Fibroblast of skin of left biceps (primary cell): ENCODE measurements around the gene SPAG16.

Source experiments
- DNase-seq, 2 experiments: peaks; one replicate each; pipeline ENCODE4 v3.0.0-alpha.2; 2013; ENCODE audit warnings: low read depth in 2 of 2

SPAG16 gene

DNA sequence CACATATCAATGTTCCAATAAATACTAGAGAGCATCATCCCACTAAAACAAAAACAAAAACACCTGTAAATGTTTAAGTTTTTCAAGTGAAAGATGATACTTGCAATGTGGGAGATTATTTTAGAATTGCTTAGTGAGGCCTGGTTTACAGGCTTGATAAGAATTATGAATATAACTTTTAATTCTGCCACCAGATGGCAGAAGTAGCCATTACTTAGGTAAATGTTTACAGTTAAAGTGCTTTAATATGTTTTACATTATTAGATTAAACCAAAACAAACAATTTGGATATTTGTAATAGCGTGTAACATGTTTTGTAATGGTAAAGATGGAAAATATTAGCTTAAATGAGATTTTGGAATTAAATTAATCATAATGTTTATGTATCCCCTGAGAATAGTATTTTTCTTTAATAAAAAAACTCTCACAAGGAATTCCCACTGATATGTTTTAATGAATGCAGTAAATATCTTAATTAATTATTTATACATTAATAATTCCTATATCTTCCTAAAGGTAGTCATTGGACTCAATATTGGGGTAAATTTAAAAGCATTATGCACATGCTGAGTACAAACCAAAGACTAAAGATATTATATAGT is 522.0 kb downstream of the SPAG16 start:
- no peak for DNase-seq

DNA sequence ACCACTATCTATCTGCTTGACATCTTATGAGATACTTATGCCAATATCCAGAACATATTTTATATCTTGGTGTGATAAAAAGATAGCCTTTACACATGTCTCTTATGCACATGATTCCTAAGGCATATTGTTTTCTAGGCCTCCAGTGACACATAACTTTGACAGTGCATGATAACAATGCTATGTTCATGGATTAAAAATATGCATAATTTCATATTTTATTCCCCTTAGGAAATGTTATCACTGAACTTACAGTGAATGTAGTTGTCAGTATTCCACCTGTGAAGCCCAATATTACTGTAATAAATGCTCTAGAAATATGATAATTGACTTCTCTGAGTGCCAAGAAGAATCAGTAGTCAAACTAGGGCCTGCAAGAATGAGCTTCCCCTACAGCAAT is 532.3 kb downstream of the SPAG16 start:
- no peak for DNase-seq

DNA sequence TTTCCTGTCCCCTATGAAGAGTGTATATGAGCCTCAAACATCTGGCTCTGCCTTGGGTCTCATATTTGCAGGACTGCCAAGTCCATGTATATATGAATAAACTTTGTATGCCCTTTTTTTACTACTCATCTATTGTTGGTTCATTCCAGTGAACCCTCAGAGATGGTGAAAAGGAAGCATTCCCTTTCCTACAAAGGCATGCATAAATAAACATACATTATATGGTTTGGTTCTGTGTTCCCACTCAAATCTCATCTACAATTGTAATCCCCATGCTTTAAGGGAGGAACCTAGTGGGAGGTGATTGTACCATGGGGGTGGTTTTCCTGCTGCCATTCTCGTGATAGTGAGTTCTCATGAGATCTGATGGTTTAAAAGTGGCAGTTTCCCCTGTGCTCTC is 534.2 kb downstream of the SPAG16 start:
- DNase-seq, result no peak

DNA sequence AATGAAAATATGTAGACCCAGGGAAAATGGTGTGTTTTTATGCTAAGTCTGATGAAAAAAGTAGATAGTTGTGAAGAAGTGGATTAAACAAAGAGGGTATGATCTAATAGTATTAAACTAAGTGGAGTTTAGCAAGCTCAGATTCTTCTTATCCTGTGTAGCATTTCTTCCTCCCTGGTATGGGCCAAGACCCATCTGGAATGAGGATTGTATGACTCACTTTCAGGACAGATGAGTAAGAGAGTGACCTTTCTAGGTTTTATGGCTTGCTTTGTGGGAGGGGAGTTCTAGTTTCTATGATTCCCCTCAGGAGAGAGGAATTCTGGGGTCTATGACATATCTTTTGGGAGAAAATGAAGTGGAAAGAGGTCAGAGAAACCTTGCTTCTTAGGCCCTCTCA is 550.1 kb downstream of the SPAG16 start:
- peak; percentile 34 to 37 for DNase-seq

DNA sequence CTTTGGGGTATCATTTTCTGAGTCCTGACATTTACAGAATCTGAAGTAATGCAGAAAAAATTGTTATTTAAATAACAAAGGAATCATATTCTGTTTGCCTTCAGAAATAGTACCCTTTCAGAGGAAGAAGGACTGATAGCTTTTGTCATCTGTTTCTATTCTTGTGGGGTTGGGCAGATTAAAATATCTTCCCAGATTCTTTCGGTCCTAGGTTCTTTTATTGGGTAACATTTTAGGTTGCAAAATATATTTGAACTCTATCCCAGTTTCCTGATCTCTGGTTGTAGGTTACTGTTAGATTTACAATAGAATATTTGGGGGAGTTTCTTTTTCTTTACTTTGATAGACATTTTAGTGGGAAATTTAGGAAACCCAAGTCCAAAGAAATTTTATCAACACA is 550.5 kb downstream of the SPAG16 start:
- peak; percentile 22 to 25 for DNase-seq

DNA sequence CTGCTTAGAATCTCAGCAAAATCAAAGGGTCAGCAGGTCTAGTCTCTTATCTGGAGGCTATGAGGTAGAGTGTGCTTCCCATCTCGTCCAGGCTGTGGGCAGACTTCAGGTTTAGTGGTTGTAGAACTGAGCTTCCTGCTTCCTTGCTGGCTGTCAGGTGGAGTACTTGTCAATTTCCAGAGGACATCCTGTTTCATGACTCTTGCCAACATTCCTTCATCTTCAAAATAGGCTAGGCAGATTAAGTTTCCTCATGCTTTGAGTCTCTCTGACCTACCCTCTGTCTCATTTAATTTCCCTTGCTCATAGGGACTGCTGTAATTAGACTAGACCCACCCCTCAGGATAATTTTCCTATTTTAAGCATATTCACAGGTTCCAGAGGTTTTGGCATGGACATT is 562.6 kb downstream of the SPAG16 start:
- no peak for DNase-seq

DNA sequence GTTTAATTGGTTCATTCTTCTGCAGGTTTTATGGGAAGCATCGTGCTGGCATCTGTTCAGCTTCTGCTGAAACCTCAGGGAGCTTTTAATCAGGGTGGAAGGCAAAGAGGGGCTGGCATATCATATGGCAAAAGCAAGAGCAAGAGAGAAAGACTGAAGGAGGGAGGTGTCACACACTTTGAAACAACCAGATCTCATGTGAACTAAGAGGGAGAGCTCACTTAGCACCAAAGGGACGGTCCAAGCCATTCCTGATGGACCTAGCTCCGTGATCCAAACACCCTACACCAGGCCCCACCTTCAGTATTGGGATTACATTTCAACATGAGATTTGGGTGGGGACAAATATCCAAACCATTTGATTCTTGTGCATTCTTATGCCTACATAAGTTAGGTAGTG is 563.1 kb downstream of the SPAG16 start:
- DNase-seq, result no peak

DNA sequence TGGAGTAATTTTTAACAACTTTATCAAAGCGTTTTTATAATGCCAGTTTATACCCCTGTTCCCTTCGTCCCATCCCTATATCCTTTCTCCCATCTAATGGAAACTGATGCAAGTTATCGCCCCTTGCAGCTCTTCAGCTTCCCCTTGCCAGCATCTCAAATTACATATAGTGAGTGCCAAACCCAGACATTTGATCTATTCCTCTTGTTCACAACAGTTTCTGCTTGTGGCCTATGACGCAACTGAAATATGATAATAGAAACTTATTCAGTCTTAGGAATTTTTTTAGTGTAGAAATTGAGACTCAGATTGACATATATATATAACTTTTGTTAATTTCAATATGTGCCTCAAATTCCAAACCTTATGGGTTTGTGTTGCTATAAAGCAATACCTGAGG is 564.4 kb downstream of the SPAG16 start:
- DNase-seq, result peak; percentile 19 to 33

DNA sequence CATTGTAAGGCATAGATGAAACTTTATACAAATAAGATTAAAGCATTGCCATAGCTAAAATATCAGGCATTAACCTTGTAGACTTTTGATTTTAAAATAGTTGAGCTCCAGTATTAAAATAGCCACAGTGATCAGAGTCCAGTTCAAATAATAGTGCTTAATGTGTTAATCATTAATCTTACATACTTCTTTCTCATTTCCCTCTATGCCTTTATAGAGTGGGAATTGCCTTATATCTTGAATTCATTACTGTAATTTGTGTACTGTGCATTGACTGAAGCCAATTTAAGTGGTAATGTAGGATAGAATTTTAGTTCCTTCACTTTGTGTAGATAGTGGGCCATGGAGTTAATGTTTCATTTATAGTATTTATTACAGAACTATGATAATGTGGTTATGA is 577.4 kb downstream of the SPAG16 start:
- DNase-seq, result no peak

DNA sequence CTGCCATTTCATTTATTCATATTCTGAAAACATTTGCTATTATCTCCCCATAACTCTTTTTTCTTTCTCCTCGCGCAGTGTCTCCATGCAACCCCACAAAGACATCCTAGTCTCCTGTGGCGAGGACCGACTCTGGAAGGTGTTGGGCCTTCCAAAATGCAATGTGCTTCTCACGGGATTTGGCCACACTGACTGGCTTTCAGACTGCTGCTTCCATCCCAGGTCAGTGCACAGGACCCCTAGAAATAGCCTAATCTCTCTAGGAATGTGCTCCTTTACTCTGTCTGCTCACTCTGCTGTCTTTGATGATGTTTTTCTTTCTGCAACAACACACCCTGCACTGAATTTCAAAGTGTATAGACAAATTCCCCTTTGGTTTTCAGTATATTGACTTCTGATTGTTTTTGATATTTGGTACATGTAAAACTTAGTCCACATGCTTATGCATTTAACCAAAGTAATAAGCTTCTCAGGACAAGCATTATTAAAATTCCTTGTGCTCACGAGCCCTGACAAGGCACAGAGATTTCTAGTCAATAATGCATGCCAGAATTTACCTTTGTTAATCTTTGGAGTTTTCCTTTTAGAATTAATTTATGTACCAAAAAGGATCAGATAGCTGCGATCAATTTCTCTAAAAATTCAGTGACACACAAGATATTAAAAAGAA is 578.3 kb downstream of the SPAG16 start:
- DNase-seq, result no peak

DNA sequence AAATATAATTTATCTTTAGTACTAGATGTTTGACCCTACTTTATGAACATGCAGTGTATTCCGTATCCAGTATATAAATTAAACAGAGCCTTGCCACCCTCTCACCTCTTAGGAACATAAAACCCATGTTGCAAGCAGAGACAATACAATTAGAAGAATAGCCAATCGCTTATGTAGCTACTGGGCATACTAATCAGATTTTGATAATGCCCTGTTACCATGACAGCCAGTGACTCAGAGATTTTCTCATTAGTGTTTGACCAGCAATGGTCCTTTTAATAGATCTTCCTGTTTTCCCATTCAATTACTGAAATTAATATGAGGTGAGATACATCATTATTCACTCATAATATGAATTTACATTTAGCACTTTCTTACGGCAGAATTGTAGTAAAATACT is 579.3 kb downstream of the SPAG16 start:
- no peak for DNase-seq

DNA sequence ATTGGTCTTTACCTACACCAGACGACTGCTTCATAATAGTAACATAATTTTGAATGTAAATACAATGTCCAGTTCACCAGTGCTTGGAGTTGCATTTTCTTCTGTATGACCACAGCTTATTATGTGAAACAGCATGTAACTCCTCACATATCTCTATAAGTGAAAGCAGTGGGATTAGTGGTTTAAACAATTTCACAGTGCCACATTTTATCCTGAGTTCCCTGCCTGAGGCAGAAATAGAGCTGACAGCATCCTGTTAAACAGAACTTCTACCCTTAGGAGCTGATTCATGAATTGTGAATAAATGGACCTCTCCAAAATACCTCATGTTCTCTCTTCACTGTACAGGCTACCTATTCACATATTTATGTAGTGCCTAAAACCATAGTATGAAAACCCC is 584.3 kb downstream of the SPAG16 start:
- DNase-seq, result no peak

DNA sequence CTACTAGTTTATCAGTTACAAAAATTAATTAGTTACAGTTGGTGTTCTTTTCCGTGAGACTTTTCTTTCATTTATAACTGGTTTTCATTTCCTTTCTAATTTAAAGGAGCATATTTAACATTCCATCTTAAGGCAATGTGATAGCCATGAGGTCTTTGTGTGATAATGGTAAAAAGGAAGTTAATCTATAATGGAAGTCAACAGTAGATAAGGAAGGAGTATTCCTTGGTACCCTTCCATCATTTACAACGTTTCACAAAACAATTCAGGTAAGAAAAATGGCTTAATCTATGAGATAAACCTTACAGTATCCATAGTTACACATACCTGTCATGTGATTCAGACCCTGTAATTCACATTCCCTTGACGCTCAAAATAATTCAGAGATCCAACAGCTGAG is 601.2 kb downstream of the SPAG16 start:
- no peak for DNase-seq

DNA sequence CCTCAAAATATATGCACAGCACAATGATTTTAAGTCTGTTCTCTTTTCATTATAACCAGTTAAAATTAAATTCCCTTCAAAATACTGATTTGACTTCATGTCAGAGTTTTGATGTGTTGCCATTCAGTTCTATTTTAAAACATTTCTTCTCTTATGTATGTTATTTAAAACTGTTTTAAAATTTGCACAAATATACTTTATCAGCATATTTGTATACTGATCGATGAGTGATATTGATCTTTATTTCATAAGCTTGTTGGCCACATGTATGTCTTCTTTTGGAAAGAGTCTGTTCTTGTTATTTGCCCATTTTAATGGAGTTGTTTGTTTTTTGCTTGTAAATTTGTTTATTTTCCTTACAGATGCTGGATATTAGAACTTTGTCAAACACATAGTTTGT is 630.2 kb downstream of the SPAG16 start:
- DNase-seq, result no peak

DNA sequence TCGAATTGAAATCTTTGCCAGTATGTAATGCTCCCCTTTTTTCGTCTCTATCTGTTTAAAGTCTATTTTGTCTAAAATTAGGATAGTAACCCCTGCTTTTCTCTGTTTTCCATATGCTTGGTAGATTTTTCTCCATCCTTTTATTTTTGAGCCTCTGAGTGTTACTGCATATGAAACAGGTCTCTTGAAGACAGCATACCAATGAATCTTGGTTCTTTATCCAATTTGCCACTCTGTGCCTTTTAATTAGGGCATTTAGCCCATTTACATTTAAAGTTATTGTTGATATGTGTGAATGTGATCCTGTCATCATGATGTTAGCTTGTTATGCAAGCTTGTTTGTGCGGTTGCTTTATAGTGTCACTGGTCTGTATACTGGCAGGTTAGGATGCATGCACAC is 635.8 kb downstream of the SPAG16 start:
- DNase-seq, result no peak

DNA sequence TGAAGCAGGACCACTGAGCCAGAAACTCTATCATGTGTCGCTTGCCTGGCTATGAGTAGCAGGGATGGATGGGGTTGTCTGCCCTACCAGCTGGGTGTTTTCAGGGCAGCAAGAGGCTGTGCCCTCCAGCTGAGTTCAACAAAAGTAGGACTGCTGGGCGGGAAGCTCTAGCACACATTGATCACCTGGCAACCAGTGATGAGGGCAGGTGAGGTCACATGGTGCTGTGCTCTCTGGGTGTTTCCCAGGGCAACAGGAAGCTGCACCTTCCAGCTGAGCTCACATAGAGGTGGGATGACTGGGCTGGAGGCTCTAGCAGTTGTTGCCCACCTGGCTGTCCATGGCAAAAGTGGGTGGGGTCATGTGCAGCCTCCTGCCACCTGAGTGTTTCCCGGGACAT is 639.3 kb downstream of the SPAG16 start:
- DNase-seq, result no peak

DNA sequence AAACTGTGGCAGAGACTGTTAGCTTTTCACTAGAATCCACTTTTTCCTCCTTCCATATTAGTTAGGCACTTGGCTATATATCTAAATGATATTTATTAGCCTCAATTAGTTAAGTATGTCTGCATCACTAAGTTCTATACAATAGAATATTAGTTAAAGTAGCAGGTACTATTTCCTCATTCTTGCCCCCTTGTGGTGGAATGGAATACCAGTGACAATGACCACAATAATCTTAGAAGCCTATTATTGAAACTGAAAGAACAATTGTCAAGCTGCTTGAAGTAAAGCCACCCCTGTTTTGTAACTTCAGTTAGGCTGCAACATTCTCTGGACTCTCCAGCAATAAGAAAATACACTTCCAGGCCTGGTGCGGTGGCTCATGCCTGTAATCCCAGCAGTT is 650.3 kb downstream of the SPAG16 start:
- DNase-seq, result no peak

DNA sequence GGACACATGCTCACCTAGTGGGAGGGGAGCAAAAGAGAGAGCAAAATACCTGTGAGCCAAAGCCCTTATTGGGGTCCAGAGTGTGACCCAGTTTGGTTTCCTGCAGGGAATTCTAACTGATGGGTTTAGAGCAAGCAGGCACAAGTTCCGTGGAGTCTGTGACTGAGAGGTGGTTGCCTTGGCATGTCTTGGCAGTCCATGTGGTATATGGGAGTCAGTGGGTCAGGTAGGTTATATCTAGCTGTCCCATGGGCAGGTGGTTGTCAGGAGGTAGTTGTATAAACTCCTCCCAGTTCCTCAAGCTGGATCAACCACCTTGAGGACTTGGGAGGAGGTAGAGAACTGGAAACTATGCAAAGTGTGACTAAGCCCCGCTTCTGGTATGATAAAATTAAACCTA is 673.8 kb downstream of the SPAG16 start:
- no peak for DNase-seq

DNA sequence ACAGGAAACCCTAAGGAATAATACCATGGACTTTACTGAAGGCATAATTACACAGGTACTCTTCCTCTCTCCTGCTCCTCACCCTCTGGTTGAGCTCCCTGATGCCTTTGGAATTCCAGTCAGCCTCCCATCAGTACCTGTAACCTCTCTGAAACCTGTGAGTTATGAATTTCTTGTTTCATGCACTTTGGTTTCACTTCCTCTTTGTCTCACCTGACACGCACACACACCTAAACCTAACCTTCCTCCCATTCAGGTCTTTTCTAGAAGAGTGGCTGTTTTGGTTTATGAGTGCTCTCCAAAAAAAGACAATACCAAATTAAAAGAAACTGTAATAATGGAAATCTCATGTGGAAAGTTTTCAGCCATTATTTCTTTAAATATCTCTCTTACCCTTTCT is 675.3 kb downstream of the SPAG16 start:
- DNase-seq, result no peak

DNA sequence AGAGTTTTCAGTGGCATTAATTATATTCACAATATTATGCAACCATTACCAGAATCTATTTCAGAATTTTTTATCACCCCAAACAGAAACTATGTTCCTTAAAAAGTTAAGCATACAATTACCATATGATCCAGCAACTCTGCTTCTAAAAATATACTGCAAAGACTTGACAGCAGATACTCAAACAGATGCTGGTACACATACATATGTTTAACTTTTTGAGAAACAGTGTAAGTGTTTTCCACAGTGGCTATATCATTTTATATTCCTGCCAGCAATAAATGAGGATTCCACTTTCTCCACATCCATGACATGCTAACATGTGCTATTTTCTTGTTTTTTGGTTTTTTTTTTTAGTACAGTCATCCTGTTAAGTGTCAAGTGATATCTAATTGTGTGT is 687.3 kb downstream of the SPAG16 start:
- no peak for DNase-seq

DNA sequence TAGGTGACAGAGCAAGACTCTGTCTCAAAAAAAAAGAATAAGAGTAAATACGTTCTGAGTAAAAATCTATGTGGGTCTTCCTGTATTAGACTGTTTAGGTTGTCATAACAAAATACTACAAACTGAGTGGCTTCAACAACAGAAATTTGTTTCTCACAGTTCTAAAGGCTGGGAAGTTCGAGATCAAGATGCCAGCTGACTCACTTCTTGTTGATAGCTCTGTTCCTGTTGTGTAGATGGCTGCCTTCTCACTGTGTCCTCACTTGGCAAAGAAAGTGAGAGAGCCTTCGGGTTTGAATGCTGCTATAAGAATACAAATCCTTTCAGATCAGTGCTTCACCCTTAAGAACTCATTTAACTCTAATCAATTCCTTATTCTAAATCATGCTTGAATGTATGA is 696.6 kb downstream of the SPAG16 start:
- DNase-seq, result no peak

DNA sequence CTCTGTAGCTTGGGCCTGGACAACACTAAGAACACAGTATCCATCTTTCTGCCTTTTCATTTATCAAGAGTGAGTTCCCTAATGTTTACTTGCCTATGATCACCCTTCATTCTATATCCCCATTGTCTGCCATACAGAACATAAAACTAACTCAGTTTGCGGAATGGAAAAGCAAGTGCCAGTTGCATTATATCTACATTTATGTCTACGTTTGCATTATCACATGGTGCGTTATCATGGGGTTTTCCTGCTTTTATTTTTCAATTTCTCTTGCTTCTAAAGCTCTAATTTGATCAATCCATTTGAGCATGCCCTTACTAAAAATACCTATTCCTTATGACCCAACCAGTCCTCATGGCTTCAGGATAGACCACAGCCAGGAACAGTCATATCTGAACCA is 704.9 kb downstream of the SPAG16 start:
- DNase-seq, result no peak

DNA sequence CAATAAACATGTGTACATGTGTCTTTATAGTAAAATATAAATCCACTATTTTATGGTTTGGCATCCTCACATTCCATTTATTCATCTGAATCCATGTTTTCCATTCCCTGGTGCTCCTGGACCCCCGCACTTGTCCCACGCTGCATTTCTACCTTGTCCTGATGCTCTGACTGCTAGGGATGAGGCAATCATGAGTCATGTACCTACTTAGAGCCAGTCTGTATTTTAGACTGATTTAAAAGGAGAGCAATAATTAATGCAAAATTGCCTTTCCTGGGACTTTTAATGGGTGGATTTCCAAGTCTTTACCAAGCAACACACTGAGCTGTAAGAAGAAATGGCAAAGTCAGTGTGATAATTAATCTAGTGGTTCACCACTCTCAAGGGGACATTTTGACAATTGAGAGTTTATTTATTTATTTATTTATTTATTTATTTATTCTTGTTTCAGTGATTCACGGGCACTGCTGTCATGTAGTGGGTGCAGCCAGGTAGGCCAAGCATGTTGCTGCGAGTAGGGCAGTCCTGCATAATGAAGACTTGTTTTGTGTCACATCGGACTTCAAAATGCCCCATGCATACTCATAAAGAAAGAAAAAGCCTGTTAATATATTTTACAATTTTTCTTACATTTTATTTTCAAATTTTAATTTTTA is 707.3 kb downstream of the SPAG16 start:
- DNase-seq, result no peak
